GM21381 (cell line): ENCODE data around the gene LRRC27.
"Not testable (repeated sequence)": the region's sequence is repeated elsewhere in the genome, so short reads cannot be mapped to it uniquely, and the experiment has no call there.

ENCODE experiments used
- ATAC-seq: cut with Tn5 transposase; IDR thresholded peaks from one replicate; pipeline ENCODE4 v1.9.1; 2021; ENCODE audit warnings: mild to moderate bottlenecking, moderate library complexity; ENCODE audit not compliant: unreplicated experiment

LRRC27 gene

DNA sequence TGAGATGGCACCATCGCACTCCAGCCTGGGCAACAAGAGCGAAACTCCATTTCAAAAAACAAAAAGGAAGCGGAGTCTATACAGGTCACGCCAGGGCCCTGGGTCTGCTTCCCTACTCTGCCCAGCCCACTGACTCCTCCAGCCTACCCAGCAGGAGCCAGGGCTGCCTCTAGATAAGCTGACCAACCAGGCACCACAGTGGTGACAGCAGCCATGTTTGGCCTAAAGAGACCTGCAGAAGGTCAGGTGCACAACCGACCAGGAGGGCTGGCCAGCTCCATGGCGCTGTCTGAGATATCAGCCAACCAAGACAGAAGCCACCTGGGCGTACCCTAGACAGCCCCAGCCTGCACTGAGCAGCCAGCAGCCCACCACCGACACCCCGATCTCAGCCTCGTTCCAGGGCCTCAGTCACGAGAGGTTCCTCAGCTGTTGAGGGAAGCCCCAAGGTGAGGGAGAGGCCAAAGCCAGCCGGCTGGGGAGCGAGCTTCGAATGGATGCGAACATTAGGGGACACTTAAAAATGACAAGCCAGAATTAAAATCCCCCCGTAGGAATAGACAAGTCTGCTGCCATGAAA lies 40.6 kb downstream of the LRRC27 start:
- no peak for ATAC-seq

GRCh38 chr10:132373241-132373955 lies 41.4 kb downstream of the LRRC27 start:
- no peak for ATAC-seq

DNA sequence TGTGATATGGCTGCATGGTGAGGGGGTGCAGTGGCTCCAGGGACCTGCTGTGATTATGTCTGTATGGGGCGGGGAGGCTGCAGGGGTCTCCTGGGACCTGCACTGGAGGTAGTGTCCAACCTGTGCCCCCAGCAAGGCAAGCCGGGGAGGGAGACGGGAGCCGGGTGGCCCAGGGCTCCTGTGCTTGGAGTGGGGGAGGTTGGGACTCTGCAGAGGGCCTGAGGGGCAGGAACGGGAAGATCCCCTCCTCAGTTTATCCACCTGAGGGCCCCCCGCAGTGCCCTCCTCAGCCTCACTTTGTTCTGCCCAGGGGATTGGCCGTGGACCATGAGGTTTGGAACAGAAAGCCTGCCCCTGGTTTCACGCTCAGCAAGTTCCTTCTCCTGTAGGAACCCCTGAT lies 42.2 kb downstream of the LRRC27 start:
- no peak for ATAC-seq

DNA sequence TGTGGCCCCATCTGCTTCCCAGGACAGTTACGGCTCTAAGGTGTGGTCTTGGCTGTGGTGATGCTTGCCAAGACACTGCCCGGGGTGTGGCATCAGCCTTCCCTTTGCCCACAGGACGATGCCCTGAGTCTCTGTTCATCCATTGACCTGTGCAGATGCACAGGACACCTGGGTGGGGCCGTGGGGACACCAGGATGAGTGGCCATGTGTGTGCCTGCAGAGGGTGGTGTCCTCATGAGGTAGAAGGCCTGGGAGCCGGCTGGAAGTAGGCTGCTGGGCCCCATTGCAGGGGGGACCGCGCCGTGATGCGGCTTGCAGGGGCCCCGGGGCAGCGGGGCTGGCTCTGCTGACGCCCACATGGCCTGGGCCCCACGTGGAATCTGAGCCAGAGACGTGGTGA lies 42.6 kb downstream of the LRRC27 start:
- no peak for ATAC-seq

GRCh38 chr10:132375116-132375794 lies 43.3 kb downstream of the LRRC27 start:
- ATAC-seq: no peak

- no peak for ATAC-seq
These were observed 43.9 kb downstream of the LRRC27 start for GRCh38 chr10:132375795-132376297.

- ATAC-seq: no peak
These were observed 44.4 kb downstream of the LRRC27 start for GRCh38 chr10:132376394-132376851.

- ATAC-seq: no peak
These were observed 45.3 kb downstream of the LRRC27 start for GRCh38 chr10:132377326-132377725.

GRCh38 chr10:132379026-132379425 lies 47.0 kb downstream of the LRRC27 start:
- ATAC-seq: not testable (repeated sequence)

DNA sequence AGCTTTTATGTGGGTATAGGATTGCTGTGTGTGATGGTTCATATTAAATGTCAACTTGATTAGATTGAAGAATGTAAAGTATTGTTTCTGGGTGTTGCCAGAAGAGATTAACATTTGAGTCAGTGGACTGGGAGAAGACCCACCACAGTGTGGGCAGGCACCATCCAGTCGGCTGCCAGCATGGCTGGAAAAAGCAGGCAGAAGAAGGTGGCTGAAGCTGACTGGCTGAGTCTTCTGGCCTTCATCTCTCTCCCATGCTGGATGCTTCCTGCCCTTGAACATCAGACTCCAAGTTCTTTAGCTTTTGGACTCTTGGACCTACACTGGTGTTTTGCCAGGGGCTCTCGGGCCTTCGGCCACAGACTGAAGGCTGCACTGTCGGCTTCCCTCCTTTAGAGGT lies 49.0 kb downstream of the LRRC27 start:
- ATAC-seq: not testable (repeated sequence)

DNA sequence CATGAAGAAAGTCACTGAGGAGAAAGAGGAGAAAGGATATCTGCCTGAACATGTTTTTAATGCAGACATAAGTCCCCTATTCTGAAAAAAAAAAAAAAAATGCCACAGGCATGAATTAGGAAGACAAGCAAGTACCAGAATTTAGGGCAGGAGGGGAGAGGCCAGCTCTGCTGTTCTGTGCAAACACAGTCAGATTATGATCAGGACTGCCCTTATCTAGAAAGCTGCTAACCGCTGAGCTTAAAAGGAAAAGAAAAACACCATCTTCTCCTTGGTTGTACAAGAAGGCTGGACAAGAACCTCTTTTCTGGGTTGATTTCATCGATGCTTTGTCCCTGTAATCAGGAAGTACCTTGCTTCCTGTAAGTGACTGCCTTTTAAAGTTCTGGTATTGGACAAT lies 49.7 kb downstream of the LRRC27 start:
- ATAC-seq: no peak

DNA sequence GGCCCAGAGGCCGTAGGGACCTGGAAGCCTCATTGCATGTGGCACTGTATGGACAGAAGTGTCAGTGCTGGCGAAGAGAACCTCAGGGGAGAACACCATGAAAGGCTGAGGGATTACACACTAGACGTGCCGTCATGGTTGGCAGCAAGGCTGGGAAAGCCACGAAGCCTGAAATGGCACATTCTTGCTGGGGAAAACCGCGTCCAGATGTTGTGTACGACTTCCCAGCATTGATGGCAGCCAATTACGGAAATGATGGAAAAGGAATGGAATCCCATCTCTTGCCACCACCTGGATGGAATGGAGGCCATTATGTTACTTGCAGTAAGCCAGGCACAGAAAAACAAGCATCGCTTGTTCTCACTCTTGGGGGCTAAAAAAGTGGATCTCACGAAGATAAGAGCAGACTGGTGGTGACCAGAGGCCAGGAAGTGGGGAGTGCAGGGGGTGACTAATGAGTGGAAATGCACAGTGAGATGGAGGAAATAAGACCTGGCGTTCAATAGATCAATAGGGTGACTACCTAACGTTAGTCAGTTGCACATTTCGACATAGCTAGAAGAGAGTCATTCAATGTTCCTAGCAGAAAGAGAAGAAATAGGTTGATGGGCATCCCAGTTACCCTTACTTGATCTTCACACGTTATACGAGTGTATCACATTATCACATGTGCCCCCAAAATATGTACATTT lies 50.4 kb downstream of the LRRC27 start:
- no peak for ATAC-seq

GRCh38 chr10:132383101-132383500 lies 51.1 kb downstream of the LRRC27 start:
- ATAC-seq: no peak

GRCh38 chr10:132383751-132384196 lies 51.8 kb downstream of the LRRC27 start:
- no peak for ATAC-seq

DNA sequence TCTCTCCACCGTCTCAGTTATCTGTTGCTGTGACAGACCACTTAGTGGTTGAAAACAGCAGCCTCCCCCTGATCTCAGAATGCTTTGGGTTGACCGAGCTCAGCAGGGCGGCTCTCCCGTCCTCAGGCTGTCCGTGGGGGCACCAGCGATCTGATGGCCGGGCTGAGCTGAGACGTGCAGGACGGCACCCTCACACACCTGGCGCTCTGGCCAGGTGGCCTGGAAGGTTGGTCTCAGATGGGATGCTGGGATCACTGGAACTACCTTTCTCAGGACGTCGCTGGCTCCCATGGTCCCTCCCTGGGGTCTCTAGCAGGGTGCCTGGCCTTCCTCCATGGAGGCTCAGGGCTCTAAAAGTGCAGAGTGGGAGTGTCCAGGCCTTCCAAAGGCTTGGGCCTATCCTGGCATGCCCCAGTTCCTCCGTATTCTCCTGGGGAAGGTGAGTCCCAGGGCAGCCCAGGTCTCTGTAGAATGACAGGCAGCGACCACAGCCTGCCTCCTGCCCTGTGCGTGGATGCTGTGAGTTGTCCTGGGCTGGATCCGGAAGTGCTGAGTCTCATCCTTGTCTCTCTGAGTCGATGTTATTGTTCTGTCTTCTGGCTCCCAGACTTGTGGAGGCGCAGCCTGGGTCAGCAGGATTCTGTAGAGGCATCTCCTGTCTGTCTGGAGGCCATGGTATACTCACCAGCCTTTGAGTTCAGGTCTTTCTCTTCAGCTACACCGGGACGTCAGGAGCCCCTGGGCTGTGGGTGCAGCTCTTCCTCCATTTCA lies 52.8 kb downstream of the LRRC27 start:
- no peak for ATAC-seq

- ATAC-seq: no peak
These were observed 53.3 kb downstream of the LRRC27 start for GRCh38 chr10:132385389-132385667.

GRCh38 chr10:132385721-132386418 lies 53.9 kb downstream of the LRRC27 start:
- ATAC-seq: no peak

GRCh38 chr10:132386419-132386831 lies 54.4 kb downstream of the LRRC27 start:
- no peak for ATAC-seq

- not testable (repeated sequence) for ATAC-seq
These were observed 54.9 kb downstream of the LRRC27 start for GRCh38 chr10:132386896-132387295.

GRCh38 chr10:132387764-132388210 lies 55.8 kb downstream of the LRRC27 start:
- ATAC-seq: no peak
